ENCODE data around the gene SEMA4G. TPM values are rescaled to one million over a fixed set of nuclear protein-coding genes. Genes with fewer than 3 reads are reported as not detected.
A peak's percentile ranks its signal among the peaks of the same experiment; 100 is the strongest.

The SEMA4G gene
- total and polyA plus RNA-seq, 2 of the 8 experiments (the other 6 are each of a cell fraction or from before 2014, with no cell fraction given): 7.1 to 18.2 TPM

GRCh38 chr10:100966887-100967286 lies 2.4 kb upstream of the SEMA4G start:
- Histone ChIP-seq H3K79me2 (ENCODE audit: control insufficient read depth in 1 of 2, insufficient read depth in 2 of 2, low read length in 2 of 2) (no peaks in the 10 kb centered on the region), H3K9me3 (ENCODE audit: insufficient read depth in 2 of 2, low read depth in 1 of 2, low read length in 1 of 2) (no peaks in the 10 kb centered on the region), H2BK12ac (ENCODE audit: low read depth, low read length) (no peak overlapping the region), H2AK5ac (ENCODE audit: low read depth, low read length) (no peak overlapping the region), H4K20me1 (replicated peaks in 1 of 2; ENCODE audit: control insufficient read depth in 1 of 2, insufficient read depth in 2 of 2, low read length in 2 of 2) (peaks cover 0 to 5% of the 10 kb centered on the region in 2 experiments), H2BK120ac (replicated peaks; ENCODE audit: low read depth, low read length) (no peak overlapping the region), H3K23me2 (ENCODE audit: low read depth, low read length) (peaks cover 9% of the 10 kb centered on the region), H2BK15ac (ENCODE audit: low read length) (no peak overlapping the region), H2AFZ (ENCODE audit: low read length) (no peak overlapping the region), H3K36me3 (ENCODE audit: control insufficient read depth in 2 of 4, insufficient read depth in 4 of 4, low read length in 3 of 4) (peaks cover 0 to 10% (median 2%) of the 10 kb centered on the region in 4 experiments; a peak in 1 of 8 replicates), H3K9ac (replicated peaks in 1 of 4; ENCODE audit: extremely low read depth in 1 of 4, low read depth in 3 of 4, low read length in 3 of 4) (0 out of 7 replicates have a peak overlapping the region, but pooled peaks of 1 of the 4 experiments have one; percentile 17), H3K4me2 (ENCODE audit: insufficient read depth in 1 of 2, low read depth in 2 of 2, low read length in 2 of 2) (no peak overlapping the region), H3K79me1 (ENCODE audit: low read depth, low read length) (no peaks in the 10 kb centered on the region), H4K91ac (replicated peaks; ENCODE audit: insufficient read length, low read length) (no peak overlapping the region), H3K4ac (replicated peaks; ENCODE audit: insufficient read length, low read depth, low read length) (no peak overlapping the region), H2BK5ac (ENCODE audit: low read depth, low read length) (no peak overlapping the region), H3K27ac (ENCODE audit: low read depth, low read length) (no peak overlapping the region), H3K4me1 (replicated peaks in 1 of 4; ENCODE audit: control insufficient read depth in 3 of 4, insufficient read depth in 4 of 4, low read length in 3 of 4) (peaks cover 7 to 15% (median 9%) of the 10 kb centered on the region in 4 experiments), H3K14ac (ENCODE audit: insufficient read length) (no peak overlapping the region), H4K5ac (ENCODE audit: insufficient read length, low read depth, low read length) (no peak overlapping the region), H3K27me3 (replicated peaks in 1 of 4; ENCODE audit: control insufficient read depth in 3 of 4, extremely low read depth in 1 of 4, insufficient read depth in 3 of 4, low read length in 3 of 4) (peaks cover 0 to 3% (median 1%) of the 10 kb centered on the region in 4 experiments; a peak in 1 of 7 replicates), H3K4me3 (ENCODE audit: extremely low read depth in 1 of 4, insufficient read depth in 2 of 4, low read depth in 3 of 4, low read length in 4 of 4) (no peak overlapping the region), H4K8ac (ENCODE audit: extremely low read depth, insufficient read depth, low read length) (no peak overlapping the region), H3K56ac (replicated peaks; ENCODE audit: insufficient read length, low read depth, low read length) (no peak overlapping the region), H3K18ac (ENCODE audit: extremely low read depth, low read length) (no peak overlapping the region), H2BK20ac (ENCODE audit: low read length) (no peak overlapping the region), H3K23ac (ENCODE audit: insufficient read length) (no peak overlapping the region)
- ChIA-PET CTCF (ENCODE audit: partially characterized antibody) (interaction anchor here (0.5 to 5.4 kb wide), 10 partner anchors 9 to 821 kb away, joined by 3 to 32 read pairs (median 4); no protein-coding TSS in a partner anchor), POLR2A (ENCODE audit: partially characterized antibody) (interaction anchor here (1.1 to 6.0 kb wide), 6 partner anchors 12 to 54 kb away, joined by 3 to 38 read pairs (median 4); partner anchors contain the start of genes LZTS2, MRPL43, SLF2 and TWNK)
- WGBS, 2 experiments (ENCODE audit: extremely low coverage in 1 of 2, insufficient coverage in 1 of 2, insufficient read length in 1 of 2, insufficient replicate concordance in 2 of 2, low coverage in 1 of 2, low lambda C conversion rate in 2 of 2, missing lambda C conversion rate in 1 of 2): 89% methylated on average over 2 of the region's 2 CpGs; no CpG with 5 or more reads in 1 of the 2 experiments
- FAIRE-seq (no peak), DNase-seq (ENCODE audit: low read depth in 1 of 2, low spot score in 2 of 2) (no peak)
- TF ChIP-seq KDM1A (IDR thresholded peaks at IDR 0.05; ENCODE audit: borderline replicate concordance, low read length) (no peak), PHF8 (conservative IDR thresholded peaks at IDR 0.05; ENCODE audit: low read depth, low read length) (no peak), SP4 (IDR thresholded peaks at IDR 0.05; ENCODE audit: low read length) (no peak), JUND (IDR thresholded peaks at IDR 0.05; ENCODE audit: low read length) (no peak), TAF1 (IDR thresholded peaks at IDR 0.05; ENCODE audit: low read depth, low read length) (no peak), E2F6 (IDR thresholded peaks at IDR 0.05) (no peak), MAX (IDR thresholded peaks at IDR 0.05) (no peak), ATF3 (IDR thresholded peaks at IDR 0.05; ENCODE audit: insufficient read depth, low read depth, low read length) (no peak), RFX5 (IDR thresholded peaks at IDR 0.05; ENCODE audit: borderline replicate concordance, low read depth, low read length) (no peak), GABPA (IDR thresholded peaks at IDR 0.05; ENCODE audit: borderline replicate concordance, insufficient read depth, low read length) (no peak)

Data from H1 (cell line).